PC-9 (cell line): ENCODE data around the gene HAT1.

Experiments
- CTCF ChIP-seq: fragments of 200-600 bp; sonication (generic); conservative IDR thresholded peaks from 2 replicates; pipeline ENCODE4 v1.6.1; 2017; ENCODE audit warnings: mixed run types, antibody characterized with exemption, mild to moderate bottlenecking, moderate library complexity
- EZH2 ChIP-seq: fragments of 200-600 bp; sonication (generic); IDR thresholded peaks from 2 replicates; pipeline ENCODE4 v1.8.0; 2017; ENCODE audit warnings: antibody characterized with exemption, low read depth

- TF ChIP-seq CTCF (no peak), EZH2 (no peak)
These were observed 44.4 kb downstream of the HAT1 start for GRCh38 chr2:171966688-171967087.
